Coronary artery (tissue), 2 donors: ENCODE data around the gene NXN.

Experiments used
- DNase-seq: peaks from one replicate; pipeline ENCODE4 v3.0.0-alpha.2; 2017; ENCODE audit warnings: low spot score
- H3K27ac ChIP-seq, 2 donors: fragments of 200-600 bp; sonication (generic); one replicate each; pipeline ENCODE4 v1.5.1; 2016 to 2019
- H3K4me3 ChIP-seq: fragments of 200-600 bp; sonication (generic); 2 replicates; pipeline ENCODE4 v1.5.1; 2016; ENCODE audit warnings: mild to moderate bottlenecking, moderate library complexity
- CTCF ChIP-seq: fragments of 200-600 bp; sonication (generic); IDR thresholded peaks from one replicate; pipeline ENCODE4 v1.5.1; 2019; ENCODE audit warnings: antibody characterized with exemption

NXN gene

GRCh38 chr17:896953-897661, 82.5 kb downstream of the NXN start:
- peak overlapping the region; percentile 39 to 41 for H3K27ac ChIP-seq
- DNase-seq: peak; percentile 89
- no peak for TF ChIP-seq CTCF
- H3K4me3 ChIP-seq: peak overlapping the region; percentile 56

- no peak for TF ChIP-seq CTCF
- no peak for DNase-seq
- peak overlapping the region; percentile 39 to 41 for H3K27ac ChIP-seq
- peak overlapping the region; percentile 56 for H3K4me3 ChIP-seq
Observed at GRCh38 chr17:896454-896853, 83.1 kb downstream of the NXN start.

GRCh38 chr17:892958-893357, 86.6 kb downstream of the NXN start:
- TF ChIP-seq CTCF: no peak
- H3K4me3 ChIP-seq: no peak overlapping the region
- DNase-seq: no peak
- H3K27ac ChIP-seq: no peak overlapping the region

- no peak overlapping the region for H3K4me3 ChIP-seq
- no peak for TF ChIP-seq CTCF
- DNase-seq: no peak
- no peak overlapping the region for H3K27ac ChIP-seq
Observed at GRCh38 chr17:888998-889441, 90.6 kb downstream of the NXN start.

GRCh38 chr17:887551-888209, 91.9 kb downstream of the NXN start:
- no peak overlapping the region for H3K4me3 ChIP-seq
- DNase-seq: no peak
- H3K27ac ChIP-seq: peak overlapping the region; percentile 36 to 78
- no peak for TF ChIP-seq CTCF

- DNase-seq: no peak
- no peak for TF ChIP-seq CTCF
- Histone ChIP-seq H3K4me3 (no peak overlapping the region), H3K27ac (peak overlapping the region; percentile 36 to 64)
Observed at GRCh38 chr17:885971-886571, 93.5 kb downstream of the NXN start.
